Eye (tissue), 1 donor: ENCODE measurements around the gene CFAP299.
A peak's percentile ranks its signal among the peaks of the same experiment; 100 is the strongest.

Experiments
- DNase-seq: peaks from one replicate; pipeline ENCODE4 v3.0.0-alpha.2; 2015

The CFAP299 gene

DNA sequence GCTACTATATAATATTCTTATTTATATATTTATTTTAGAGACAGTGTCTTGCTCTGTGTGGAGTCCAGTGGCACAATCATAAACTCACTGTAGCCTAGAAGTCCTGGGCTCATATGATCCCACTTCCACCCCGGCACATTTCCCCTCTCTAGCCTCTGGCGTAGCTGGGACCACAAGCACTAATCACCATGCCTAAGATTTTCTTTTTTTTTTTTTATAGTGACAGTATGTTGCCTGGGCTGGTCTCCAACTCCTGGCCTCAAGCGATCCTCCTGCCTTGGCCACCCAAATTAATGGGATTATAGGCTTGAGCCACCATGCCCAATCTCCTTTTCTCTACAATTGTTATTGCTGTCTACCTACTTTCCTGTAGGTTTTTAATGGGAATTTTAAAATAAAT lies 620.9 kb downstream of the CFAP299 start:
- DNase-seq: no peak

DNA sequence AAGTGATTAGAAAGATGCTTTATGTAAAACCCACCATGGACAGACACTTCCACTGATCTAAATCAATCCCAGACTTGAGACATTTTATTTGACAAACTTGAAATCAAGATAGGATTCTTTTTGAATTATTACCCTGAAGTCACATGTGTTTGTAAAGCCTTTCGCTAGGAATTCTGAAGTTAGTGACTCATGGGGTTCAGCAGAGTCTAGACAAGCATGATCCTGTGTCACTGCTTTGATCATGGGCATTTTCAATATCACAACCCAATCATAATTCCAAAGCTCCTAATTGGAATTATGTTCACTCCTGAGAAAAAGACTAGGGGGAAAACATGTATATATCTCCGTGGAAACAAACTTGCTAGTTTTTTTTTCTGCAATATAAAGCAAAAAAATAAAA lies 627.5 kb downstream of the CFAP299 start:
- DNase-seq: no peak

DNA sequence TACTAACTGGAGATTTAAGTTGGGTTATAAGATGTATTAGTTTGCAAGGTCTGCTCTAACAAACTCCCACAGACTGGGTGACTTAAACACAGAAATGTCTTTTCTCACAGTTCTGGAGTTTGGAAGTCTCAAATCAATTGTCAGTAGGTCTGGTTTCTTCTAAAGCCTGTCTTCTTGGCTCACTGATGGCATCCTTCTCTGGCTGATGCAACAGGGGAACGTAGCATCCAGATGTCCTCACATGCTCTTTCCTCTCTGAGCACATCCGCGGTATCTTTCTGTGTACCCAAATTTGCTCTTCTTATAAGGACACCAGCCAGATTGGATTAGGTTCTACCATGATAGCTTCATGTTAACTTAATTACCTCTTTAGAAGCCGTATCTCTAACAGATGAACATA lies 631.8 kb downstream of the CFAP299 start:
- no peak for DNase-seq

DNA sequence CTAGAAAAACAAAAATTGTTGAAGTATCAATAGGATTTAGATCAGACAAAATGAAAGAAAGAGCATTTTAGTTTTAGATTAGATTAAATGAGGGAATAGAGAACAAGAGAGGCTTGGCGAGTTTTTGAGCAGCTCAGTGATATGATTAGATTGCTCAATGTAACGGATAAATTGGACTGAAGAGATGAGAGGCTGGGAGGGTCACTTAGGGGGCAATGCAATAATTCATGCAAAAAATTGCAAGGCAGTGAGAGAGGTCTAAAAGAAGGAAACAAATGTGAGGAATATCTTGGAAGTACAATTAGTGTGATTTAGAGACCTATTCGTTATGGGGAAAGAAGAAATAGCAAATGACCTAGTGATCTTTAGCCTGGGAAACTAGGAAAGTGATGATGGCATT lies 644.7 kb downstream of the CFAP299 start:
- DNase-seq: peak; percentile 59

DNA sequence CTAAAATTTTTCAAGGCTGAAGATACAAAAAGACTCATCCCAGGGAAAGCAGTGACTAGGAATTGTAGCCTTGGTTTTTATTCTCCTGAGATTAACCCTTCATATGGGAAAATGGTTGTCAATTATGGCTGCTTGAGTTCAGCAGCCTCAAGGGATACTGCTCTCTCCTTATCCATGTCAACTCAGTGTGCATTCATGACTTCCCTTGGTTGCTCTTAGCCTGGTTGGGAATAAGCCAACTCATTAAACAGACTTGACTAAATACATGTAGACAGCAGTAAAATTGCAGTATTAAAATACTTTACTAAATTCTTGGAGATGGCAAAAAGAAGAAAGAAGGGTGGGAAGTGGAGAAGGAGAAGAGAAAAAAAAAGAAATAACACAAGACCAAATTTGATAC lies 650.5 kb downstream of the CFAP299 start:
- DNase-seq: peak; percentile 71

DNA sequence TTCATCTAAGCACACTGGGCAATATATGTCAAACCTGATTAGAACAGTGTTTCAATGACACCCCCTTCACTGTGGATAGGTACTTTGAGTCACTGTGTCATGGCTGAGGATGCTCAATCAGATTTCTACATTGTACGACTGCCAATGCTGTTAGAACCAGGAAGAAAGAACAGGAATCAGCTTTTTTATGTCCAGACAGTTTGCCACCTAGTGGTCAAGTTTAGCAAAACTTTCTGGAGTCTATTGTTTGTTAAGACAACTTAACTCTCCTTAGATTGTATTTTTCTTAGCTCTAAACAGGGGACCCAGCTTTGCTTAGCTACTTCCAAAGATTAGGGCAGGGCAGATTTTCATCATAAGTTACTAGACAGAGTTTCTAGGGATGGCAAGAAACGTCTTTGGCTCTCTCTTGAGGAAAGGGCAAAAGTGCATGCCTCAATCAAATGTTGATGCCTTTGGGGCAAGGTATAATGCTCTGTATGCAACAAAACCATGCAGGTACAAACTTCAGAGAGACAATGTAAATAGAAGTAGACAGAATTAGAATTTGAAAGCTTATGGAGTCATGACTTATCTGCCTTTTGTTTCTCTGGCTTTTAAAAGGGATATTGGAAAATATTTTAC lies 654.5 kb downstream of the CFAP299 start:
- peak; percentile 84 for DNase-seq

DNA sequence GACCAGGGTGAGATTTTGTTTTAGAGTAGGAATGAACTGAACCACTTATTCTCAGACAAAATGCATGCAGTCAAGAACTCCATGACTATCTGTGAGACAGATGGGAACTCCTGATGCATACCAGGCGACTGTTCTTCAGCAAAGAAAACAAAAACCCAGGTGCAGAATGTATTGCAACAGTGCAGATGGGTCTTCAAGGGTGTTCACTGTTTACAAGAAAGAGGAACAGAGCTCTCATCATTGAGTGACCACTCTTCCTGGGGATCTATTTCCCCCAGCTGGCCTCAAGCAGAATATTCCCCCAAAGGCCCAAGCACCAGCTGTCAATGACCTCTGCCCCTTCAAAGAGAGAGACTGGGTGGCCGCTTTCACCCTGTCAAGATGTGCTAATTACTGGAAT lies 655.3 kb downstream of the CFAP299 start:
- DNase-seq: no peak

DNA sequence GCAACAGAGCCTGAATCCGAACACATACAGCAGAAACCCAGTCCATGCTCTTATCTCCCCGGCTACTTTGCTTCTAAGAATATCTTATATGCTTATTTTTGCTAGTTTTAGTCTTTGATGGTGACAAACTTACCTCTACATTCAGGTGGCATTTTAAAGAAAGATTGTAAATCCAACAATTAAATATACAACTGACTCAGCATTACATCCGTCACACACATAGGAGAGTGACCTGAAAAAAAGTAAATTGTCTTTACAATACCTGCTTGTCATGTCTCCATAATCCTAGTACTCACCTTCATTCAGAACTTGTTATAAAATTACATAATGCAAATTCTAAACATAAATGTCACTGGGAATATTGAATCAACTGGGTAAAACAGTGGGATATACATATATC lies 664.4 kb downstream of the CFAP299 start:
- no peak for DNase-seq

DNA sequence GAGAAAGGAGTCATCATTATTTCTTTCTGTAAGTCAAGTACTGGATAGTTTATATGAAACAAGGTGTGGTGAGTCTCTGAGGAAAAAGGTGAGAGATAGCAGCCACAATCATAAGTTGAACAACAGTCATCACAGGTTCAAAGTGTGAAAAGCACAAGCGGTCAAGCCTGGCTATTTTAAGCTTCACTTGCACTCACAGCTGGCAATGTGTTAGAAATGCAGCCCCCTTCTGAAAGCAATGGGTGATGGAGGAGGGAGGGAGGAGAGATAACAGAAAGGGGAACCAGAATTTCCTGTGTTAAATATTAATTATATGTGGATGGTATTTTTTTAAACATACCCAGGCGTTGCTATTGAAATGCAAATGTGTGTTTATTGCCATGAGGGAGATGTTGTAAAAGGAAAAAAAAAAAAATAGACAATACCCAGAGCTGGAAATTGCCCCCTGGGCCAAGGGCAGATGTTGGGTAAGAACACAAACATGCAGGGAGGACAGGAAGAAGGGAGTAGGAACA lies 668.1 kb downstream of the CFAP299 start:
- DNase-seq: no peak

DNA sequence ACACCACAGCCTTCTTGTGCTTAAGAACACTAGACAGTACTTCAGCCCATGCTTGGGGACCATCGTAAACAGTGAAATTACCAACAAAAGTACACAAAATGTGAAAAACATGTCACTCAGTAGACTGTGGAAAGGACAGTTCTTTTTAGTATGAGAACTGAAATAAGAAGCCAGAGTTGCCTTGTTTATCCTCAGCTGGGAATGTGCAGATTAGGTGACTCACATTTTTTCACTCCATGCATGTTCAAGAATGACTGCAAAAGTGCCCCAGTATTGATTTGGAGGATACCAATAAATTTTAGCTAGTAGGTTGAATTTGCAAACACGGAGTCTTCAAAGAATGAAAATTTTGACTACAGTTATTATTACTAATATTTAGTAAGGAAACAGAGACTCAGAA lies 671.9 kb downstream of the CFAP299 start:
- DNase-seq: no peak
